Heart left ventricle (tissue), 16 donors: ENCODE data around the gene DOCK3. TPM values are rescaled to one million over a fixed set of nuclear protein-coding genes. Genes with fewer than 3 reads are reported as not detected.

Experiments used
- ATAC-seq, 4 donors: fragments of 200-7000 bp; cut with Tn5 transposase; one replicate each; pipeline ENCODE4 v1.9.1; 2020 to 2022; ENCODE audit warnings: moderate library complexity in 4 of 4, mild to moderate bottlenecking in 3 of 4, moderate number of reproducible peaks in 1 of 4
- DNase-seq, 5 donors: peaks; one replicate each; pipeline ENCODE4 v3.0.0-alpha.2; 2020
- H3K27ac ChIP-seq, 12 donors: fragments of 200-600 bp; sonication (generic) in 4 of 12; one replicate each; pipeline versions ENCODE4 v1.5.0 to v1.8.0; 2016 to 2022; ENCODE audit warnings: mild to moderate bottlenecking in 2 of 12
- H3K27me3 ChIP-seq, 9 donors: fragments of 200-600 bp; sonication (generic) in 2 of 9; one replicate each; pipeline versions ENCODE4 v1.5.1 to v1.8.0; 2016 to 2022; ENCODE audit warnings: mild to moderate bottlenecking in 3 of 9
- H3K36me3 ChIP-seq, 9 donors: fragments of 200-600 bp; sonication (generic) in 2 of 9; one replicate each; pipeline versions ENCODE4 v1.5.0 to v1.8.0; 2018 to 2022; ENCODE audit warnings: mild to moderate bottlenecking in 2 of 9
- H3K4me1 ChIP-seq, 12 donors: fragments of 200-600 bp; sonication (generic) in 4 of 12; one replicate each; pipeline versions ENCODE4 v1.5.0 to v1.8.0; 2016 to 2022; ENCODE audit warnings: mild to moderate bottlenecking in 3 of 12
- H3K4me3 ChIP-seq, 12 donors: fragments of 200-600 bp; sonication (generic) in 4 of 12; one replicate each; pipeline versions ENCODE4 v1.5.0 to v1.8.0; 2017 to 2022; ENCODE audit warnings: mild to moderate bottlenecking in 9 of 12, moderate library complexity in 4 of 12
- H3K9me3 ChIP-seq, 12 donors: fragments of 200-600 bp; sonication (generic) in 4 of 12; one replicate each; pipeline versions ENCODE4 v1.5.0 to v1.8.0; 2016 to 2022; ENCODE audit warnings: mild to moderate bottlenecking in 1 of 12
- POLR2A ChIP-seq, 2 donors: fragments of 450-650 bp; IDR thresholded peaks; one replicate each; pipeline ENCODE4 v1.6.1; 2017; ENCODE audit warnings: antibody characterized with exemption in 2 of 2, mild to moderate bottlenecking in 2 of 2, moderate library complexity in 2 of 2
- WGBS, 4 donors: extraction: QIAGEN DNeasy Blood & Tissue Kit in 2 of 4; methylation state at CpG; one replicate each; pipeline versions ENCODE4 v1.1.5 to v1.1.7; 2013 to 2018; 5-methylcytosine and 5-hydroxymethylcytosine counted together
- intact Hi-C, 10 donors: fragments of 100-400 bp; cut with DNase I; formaldehyde crosslinking; loops; one replicate each; pipeline versions ENCODE4 v1.11.1 to v1.14.2; 2022
- polyA plus RNA-seq, 2 donors: library from polyadenylated mRNA; stranded (reverse); fragments of 200-250 nt; gene quantifications; one replicate each; pipeline ENCODE4 v1.2.3, GENCODE V29; 2013
- total RNA-seq, 9 donors: library from RNA; depleted of rRNA in 2 of 9; stranded (reverse); fragments of >200 nt in 2 of 9; fragmentation: NEBNext Ultra II Directional in 3 of 9; extraction: Animal tissue kit (Norgen Biotek cat#: 25700) in 3 of 9; gene quantifications; one replicate each; pipeline versions ENCODE4 v1.1.0 to v1.2.4, GENCODE V29; 2016 to 2023
- TF ChIP-seq, protein P1 (sequence below), 12 donors: fragments of 200-600 bp; sonication (generic) in 4 of 12; IDR thresholded peaks; one replicate each; pipeline versions ENCODE4 v1.5.0 to v1.8.0; 2018 to 2022; ENCODE audit warnings: antibody characterized with exemption in 12 of 12, mild to moderate bottlenecking in 5 of 12
- donor health status: ischemic (EF 13 %, LVEDD 7.1; RV severe dilation, severe dysfunction).
- donor health status: healthy with polysubstance abuse.
- donor health status: DM: no; HTN: yes; CAD: no.
- donor health status: DM: no; HTN: no; CAD: no.
- donor health status: ischemic (EF 25% LVEDD 6.9; RV normal size, moderate dysfunction).
- donor health status: ischemic (EF 25% LVEDD 5.7; RV mildly dilated, moderate dysfunction).
- donor health status: healthy.
- donor health status: DM: yes; HTN: yes; CAD: no.
- donor health status: ischemic (EF 35%, LVEDD 5.7; RV mildly dilated, moderate dysfunction).
- donor health status: nonischemic (EF 11% LVEDD 7.7; RV severe dilation, severe dysfunction).
- donor health status: DM: yes; HTN: yes; CAD: no.
- donor health status: PGD.
- donor health status: ischemic (EF 29% LVEDD 5.4; RV normal size, mild dysfunction).
- donor health status: nonischemic (EF 23%, LVEDD 6.1; RV moderate dilation, normal function).

DOCK3 gene
- total and polyA plus RNA-seq, 11 donors = 2.0 to 6.7 (median 4.8) TPM

DNA sequence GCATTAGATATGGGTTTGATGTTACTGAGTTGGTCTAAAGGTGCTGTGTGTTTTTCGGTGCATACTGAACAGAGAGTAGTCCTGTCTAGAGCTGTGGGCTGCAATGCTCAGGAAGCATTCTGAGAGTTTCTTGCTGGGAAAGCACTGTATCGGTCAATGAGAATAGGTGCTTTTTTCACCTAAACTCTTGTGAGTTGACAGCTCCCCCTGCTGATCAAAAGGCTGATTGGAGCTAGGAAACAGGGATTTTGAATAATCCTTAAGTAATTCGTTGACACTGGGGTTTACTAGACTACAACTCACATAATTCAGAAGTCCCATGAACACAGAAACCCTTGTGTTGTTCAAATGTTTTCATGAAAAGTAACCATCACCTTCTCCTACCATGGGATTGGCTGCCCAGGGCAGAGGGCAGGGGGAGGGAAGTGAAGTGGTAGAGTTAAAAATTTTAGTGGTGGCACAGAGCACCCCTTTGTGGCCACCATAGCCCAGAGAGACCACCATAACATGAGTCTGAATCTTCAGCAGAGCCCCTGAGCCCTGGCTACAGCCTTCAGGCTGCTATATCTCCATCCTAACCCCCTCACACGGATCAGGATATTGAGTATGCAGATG is 697.3 kb downstream of the DOCK3 start:
- Histone ChIP-seq H3K36me3 (no peaks in the 10 kb centered on the region), H3K4me3 (no peak overlapping the region), H3K27me3 (no peaks in the 10 kb centered on the region), H3K27ac (no peak overlapping the region), H3K9me3 (no peaks in the 10 kb centered on the region), H3K4me1 (no peaks in the 10 kb centered on the region)
- peak in 1 of 4 donors; percentile 17 for ATAC-seq
- no peak for DNase-seq
- intact Hi-C loops = loop anchor here (5.0 to 10.0 kb wide), 8 partner anchors 270 to 800 kb away; partner anchors contain the start of genes MAPKAPK3 (in 8 of the 10) and DOCK3 (in 2 of the 10)
- WGBS, 4 donors = 25 to 38% (median 33%) methylated on average over 4 of the region's 4 CpGs
- TF ChIP-seq, protein P1, sequence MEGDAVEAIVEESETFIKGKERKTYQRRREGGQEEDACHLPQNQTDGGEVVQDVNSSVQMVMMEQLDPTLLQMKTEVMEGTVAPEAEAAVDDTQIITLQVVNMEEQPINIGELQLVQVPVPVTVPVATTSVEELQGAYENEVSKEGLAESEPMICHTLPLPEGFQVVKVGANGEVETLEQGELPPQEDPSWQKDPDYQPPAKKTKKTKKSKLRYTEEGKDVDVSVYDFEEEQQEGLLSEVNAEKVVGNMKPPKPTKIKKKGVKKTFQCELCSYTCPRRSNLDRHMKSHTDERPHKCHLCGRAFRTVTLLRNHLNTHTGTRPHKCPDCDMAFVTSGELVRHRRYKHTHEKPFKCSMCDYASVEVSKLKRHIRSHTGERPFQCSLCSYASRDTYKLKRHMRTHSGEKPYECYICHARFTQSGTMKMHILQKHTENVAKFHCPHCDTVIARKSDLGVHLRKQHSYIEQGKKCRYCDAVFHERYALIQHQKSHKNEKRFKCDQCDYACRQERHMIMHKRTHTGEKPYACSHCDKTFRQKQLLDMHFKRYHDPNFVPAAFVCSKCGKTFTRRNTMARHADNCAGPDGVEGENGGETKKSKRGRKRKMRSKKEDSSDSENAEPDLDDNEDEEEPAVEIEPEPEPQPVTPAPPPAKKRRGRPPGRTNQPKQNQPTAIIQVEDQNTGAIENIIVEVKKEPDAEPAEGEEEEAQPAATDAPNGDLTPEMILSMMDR (IDR thresholded peaks at IDR 0.05) = peak; percentile 42 to 68 (median 56)
- TF ChIP-seq POLR2A (IDR thresholded peaks at IDR 0.05) = no peak

DNA sequence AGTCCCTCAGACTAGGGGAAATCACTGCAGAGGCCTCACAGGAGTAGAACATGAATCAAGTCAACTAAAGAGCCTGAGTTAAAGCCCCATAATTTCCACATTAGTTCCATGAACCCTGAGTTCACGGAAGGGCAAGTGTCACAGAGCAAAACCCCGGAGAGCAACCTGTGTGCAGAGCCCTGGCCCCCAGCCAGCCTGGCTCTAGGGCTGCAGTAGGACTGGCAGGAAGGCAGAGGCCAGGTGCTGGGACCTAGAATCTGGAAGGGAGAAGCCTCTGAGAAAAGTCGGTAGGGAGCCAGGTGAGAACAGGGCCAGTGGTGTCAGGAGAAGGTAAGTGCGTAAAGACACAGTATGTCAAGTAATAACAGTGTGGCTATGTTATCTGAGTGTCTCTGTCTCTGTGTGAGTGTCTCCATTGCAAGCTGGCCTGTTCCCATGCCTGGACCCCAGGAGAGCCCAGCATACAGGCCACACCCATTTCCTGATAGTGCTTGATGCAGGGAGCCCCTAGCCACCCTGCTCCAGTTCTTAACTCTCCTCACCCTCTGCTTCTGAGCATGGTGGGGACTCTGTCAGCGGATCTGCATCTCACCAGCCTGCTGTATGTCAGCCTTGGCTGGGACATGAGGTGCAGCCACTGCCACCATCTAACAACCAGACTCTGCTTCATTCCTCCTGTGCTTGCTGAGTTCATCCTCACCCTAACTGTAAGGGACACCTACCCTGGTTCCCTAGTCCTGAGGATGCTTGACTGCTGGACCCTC is 699.1 kb downstream of the DOCK3 start:
- intact Hi-C loops = loop anchor here (5.0 to 10.0 kb wide), 8 partner anchors 272 to 802 kb away; partner anchors contain the start of genes MAPKAPK3 (in 8 of the 10) and DOCK3 (in 2 of the 10)
- DNase-seq = no peak
- Histone ChIP-seq H3K27me3 (no peaks in the 10 kb centered on the region), H3K9me3 (no peaks in the 10 kb centered on the region), H3K36me3 (no peaks in the 10 kb centered on the region), H3K4me1 (no peaks in the 10 kb centered on the region), H3K4me3 (no peak overlapping the region), H3K27ac (no peak overlapping the region)
- TF ChIP-seq POLR2A (IDR thresholded peaks at IDR 0.05) = no peak
- TF ChIP-seq, protein P1 (IDR thresholded peaks at IDR 0.05) = no peak
- 79 to 87% (median 85%) methylated on average over 5 of the region's 5 CpGs for WGBS, 4 donors
- no peak for ATAC-seq

GRCh38 chr3:51374456-51374855 is 699.7 kb downstream of the DOCK3 start:
- ATAC-seq (no peak), DNase-seq (no peak)
- 92 to 98% (median 95%) methylated on average over 10 to 11 of the region's 11 CpGs for WGBS, 4 donors
- Histone ChIP-seq H3K27me3 (no peaks in the 10 kb centered on the region), H3K36me3 (no peaks in the 10 kb centered on the region), H3K4me3 (no peak overlapping the region), H3K27ac (no peak overlapping the region), H3K4me1 (no peaks in the 10 kb centered on the region), H3K9me3 (no peaks in the 10 kb centered on the region)
- TF ChIP-seq, protein P1 (IDR thresholded peaks at IDR 0.05) = no peak
- TF ChIP-seq POLR2A (IDR thresholded peaks at IDR 0.05) = no peak
- intact Hi-C loops = loop anchor here (5.0 to 10.0 kb wide), 8 partner anchors 272 to 802 kb away; partner anchors contain the start of genes MAPKAPK3 (in 8 of the 10) and DOCK3 (in 2 of the 10)

DNA sequence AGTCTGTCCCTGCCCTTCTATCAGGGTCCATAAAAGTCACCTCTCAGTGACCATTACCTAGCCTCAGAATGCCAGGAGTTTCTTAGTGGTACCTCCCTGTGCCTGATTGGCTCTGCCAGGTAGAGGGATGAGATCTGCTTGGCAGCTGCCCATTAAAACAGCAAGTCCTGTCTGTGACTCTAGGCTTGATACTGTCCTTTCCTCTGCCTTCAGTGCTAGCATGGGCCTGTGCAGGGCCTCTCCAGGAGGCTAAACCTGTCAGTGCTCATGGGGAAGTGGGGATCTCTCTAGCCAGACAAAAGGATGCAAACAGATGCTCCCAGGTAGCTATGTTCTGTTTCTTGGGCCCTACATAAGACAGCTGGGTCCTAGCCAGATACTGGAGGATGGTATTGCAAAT is 700.4 kb downstream of the DOCK3 start:
- no peak overlapping the region for H3K4me3 ChIP-seq
- DNase-seq = no peak
- H3K27ac ChIP-seq = no peak overlapping the region
- H3K36me3 ChIP-seq = no peaks in the 10 kb centered on the region
- TF ChIP-seq POLR2A (IDR thresholded peaks at IDR 0.05) = no peak
- TF ChIP-seq, protein P1 (IDR thresholded peaks at IDR 0.05) = no peak
- H3K9me3 ChIP-seq = no peaks in the 10 kb centered on the region
- H3K27me3 ChIP-seq = no peaks in the 10 kb centered on the region
- no peak for ATAC-seq
- H3K4me1 ChIP-seq = no peaks in the 10 kb centered on the region
- intact Hi-C loops = loop anchor here in 3 of 10 donors (10.0 kb wide), 3 partner anchors 400 to 750 kb away; partner anchors contain the start of gene DOCK3 (in 2 of the 3)
